Measurements from ENCODE around the gene DCANP1. TPM values are rescaled to one million over a fixed set of nuclear protein-coding genes. Genes with fewer than 3 reads are reported as not detected.

Gene DCANP1
- total RNA-seq, 1 donor from 2014 or later: not detected

GRCh38 chr5:135461481-135462151 lies 14.5 kb upstream of the DCANP1 start:
- Mint-ChIP-seq H3K9me3 (ENCODE audit: low read depth) (no peaks in the 10 kb centered on the region), H3K4me3 (ENCODE audit: unreplicated experiment) (no peak overlapping the region), H3K36me3 (ENCODE audit: low read depth) (peaks cover 1% of the 10 kb centered on the region), H3K4me1 (ENCODE audit: low read depth) (peaks cover 15% of the 10 kb centered on the region), H3K27me3 (ENCODE audit: low read depth) (peaks cover 58% of the 10 kb centered on the region), H3K27ac (ENCODE audit: unreplicated experiment) (no peak overlapping the region)
- DNase-seq (ENCODE audit: low spot score): peak; percentile 19
- no peak for TF ChIP-seq CTCF (IDR thresholded peaks at IDR 0.05)

GRCh38 chr5:135460246-135461033 lies 13.3 kb upstream of the DCANP1 start:
- no peak overlapping the region for H3K27ac Mint-ChIP-seq (ENCODE audit: unreplicated experiment)
- no peak overlapping the region for H3K4me3 Mint-ChIP-seq (ENCODE audit: unreplicated experiment)
- no peaks in the 10 kb centered on the region for H3K9me3 Mint-ChIP-seq (ENCODE audit: low read depth)
- H3K36me3 Mint-ChIP-seq (ENCODE audit: low read depth): peaks cover 1% of the 10 kb centered on the region
- H3K4me1 Mint-ChIP-seq (ENCODE audit: low read depth): peaks cover 13% of the 10 kb centered on the region
- peaks cover 51% of the 10 kb centered on the region for H3K27me3 Mint-ChIP-seq (ENCODE audit: low read depth)
- peak; percentile 50 for DNase-seq (ENCODE audit: low spot score)
- TF ChIP-seq CTCF (IDR thresholded peaks at IDR 0.05): no peak

DNA sequence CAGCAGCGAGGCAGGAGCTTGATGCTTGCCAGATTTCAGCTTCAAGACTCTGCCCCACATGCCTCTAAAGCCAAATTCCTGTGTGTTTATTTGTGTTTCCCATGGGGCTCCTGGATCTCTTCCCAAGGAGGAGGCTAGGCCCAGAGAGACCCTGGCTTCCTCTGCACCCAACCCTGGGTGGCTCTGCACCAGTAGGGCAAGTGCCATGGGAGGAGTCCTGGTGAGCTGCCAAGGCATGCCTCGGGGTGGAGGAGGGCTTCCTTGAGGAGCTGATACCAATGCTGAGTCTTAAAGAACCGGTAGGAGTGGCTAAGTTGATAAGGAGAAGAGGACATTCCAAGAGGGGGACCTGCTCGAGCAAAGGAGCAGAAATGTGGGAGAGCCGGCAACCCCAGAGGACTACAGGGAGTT lies 11.8 kb upstream of the DCANP1 start:
- no peak for TF ChIP-seq CTCF (IDR thresholded peaks at IDR 0.05)
- Mint-ChIP-seq H3K4me1 (ENCODE audit: low read depth) (peaks cover 13% of the 10 kb centered on the region), H3K36me3 (ENCODE audit: low read depth) (peaks cover 1% of the 10 kb centered on the region), H3K4me3 (ENCODE audit: unreplicated experiment) (no peak overlapping the region), H3K27me3 (ENCODE audit: low read depth) (peaks cover 43% of the 10 kb centered on the region), H3K9me3 (ENCODE audit: low read depth) (no peaks in the 10 kb centered on the region), H3K27ac (ENCODE audit: unreplicated experiment) (no peak overlapping the region)
- peak; percentile 55 for DNase-seq (ENCODE audit: low spot score)

DNA sequence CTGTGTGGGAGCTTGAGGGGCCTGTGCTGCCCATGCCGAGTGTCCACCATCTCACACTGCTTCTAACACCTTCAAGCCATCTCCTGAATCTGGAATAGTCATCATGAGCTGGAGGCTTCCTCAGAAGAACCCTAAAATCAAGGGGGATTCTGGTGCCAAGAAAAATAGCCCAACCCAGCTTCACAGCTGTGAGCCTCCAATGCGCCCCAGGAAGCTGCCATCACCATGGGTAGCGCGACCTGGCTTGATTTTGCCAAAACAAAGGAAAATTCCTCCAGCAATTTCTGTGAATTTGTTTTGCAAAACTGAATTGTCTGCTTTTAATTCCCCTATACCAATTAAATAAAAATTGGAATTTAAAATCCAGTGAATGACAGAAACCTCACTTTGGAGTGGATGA lies 11.2 kb upstream of the DCANP1 start:
- Mint-ChIP-seq H3K4me3 (ENCODE audit: unreplicated experiment) (no peak overlapping the region), H3K27ac (ENCODE audit: unreplicated experiment) (no peak overlapping the region), H3K27me3 (ENCODE audit: low read depth) (peaks cover 41% of the 10 kb centered on the region), H3K36me3 (ENCODE audit: low read depth) (peaks cover 1% of the 10 kb centered on the region), H3K9me3 (ENCODE audit: low read depth) (no peaks in the 10 kb centered on the region), H3K4me1 (ENCODE audit: low read depth) (peaks cover 13% of the 10 kb centered on the region)
- peak; percentile 13 for DNase-seq (ENCODE audit: low spot score)
- no peak for TF ChIP-seq CTCF (IDR thresholded peaks at IDR 0.05)

DNA sequence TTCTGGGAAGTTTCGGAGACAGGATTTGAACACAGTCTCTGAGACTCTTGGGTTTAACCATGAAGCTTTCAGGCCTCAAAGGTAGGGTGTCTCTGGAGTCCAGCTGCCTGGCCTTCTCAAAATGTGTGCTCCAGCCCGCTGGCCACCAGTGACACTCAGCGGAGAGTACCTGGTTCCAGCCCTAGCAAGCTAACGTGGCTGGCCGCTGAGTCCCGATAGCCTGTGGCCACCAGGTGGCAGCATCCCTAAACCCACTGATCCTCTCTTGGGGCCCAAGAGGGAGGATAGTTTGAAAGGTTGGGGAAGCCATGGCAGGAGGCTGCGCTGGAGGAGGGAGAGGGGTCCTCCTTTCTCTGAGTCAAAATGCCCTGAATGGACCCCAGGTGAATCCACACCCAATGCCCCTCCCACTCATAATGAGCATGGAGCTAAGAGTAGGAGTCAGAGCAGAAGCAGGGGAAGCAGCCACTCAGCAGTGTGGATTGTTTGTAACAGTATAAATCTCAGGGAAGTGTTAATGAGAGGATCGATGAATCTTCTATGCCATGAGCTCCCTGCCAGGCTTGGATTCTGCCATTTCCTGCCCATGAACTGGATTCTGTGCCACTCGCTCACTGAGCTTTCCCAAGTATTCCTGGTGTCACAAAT lies 10.4 kb upstream of the DCANP1 start:
- Mint-ChIP-seq H3K9me3 (ENCODE audit: low read depth) (no peaks in the 10 kb centered on the region), H3K27me3 (ENCODE audit: low read depth) (peaks cover 44% of the 10 kb centered on the region), H3K4me1 (ENCODE audit: low read depth) (peaks cover 13% of the 10 kb centered on the region), H3K4me3 (ENCODE audit: unreplicated experiment) (no peak overlapping the region), H3K27ac (ENCODE audit: unreplicated experiment) (no peak overlapping the region), H3K36me3 (ENCODE audit: low read depth) (peaks cover 1% of the 10 kb centered on the region)
- DNase-seq (ENCODE audit: low spot score): peak; percentile 53
- peak; percentile 84 for TF ChIP-seq CTCF (IDR thresholded peaks at IDR 0.05)

Data from chondrocyte (in vitro differentiated cells).